CD14-positive monocyte (primary cell): Measurements from ENCODE around the gene SLIT2. TPM values are rescaled to one million over a fixed set of nuclear protein-coding genes. Genes with fewer than 3 reads are reported as not detected.

Experiments
- DNase-seq, 3 donors: peaks; one replicate each; pipeline ENCODE4 v3.0.0-alpha.2; 2011 to 2022
- H2AFZ ChIP-seq: 2 replicates; pipeline ENCODE4 v1.6.0; 2012; ENCODE audit warnings: mild to moderate bottlenecking, low read depth, low read length, inconsistent platforms; ENCODE audit not compliant: insufficient read depth, poor library complexity, severe bottlenecking
- H3K27ac ChIP-seq, 2 donors: 1 replicate in 1 of 2; 2 replicates in 1 of 2; pipeline ENCODE4 v1.5.1; 2012 to 2013; ENCODE audit warnings: low read length in 2 of 2, control low read depth in 1 of 2, inconsistent platforms in 1 of 2, low read depth in 1 of 2, mild to moderate bottlenecking in 1 of 2
- H3K27me3 ChIP-seq, 2 donors: one replicate each; pipeline versions ENCODE4 v1.6.0 to v1.6.1; 2011 to 2013; ENCODE audit warnings: low read length in 2 of 2; ENCODE audit not compliant: control insufficient read depth in 2 of 2, insufficient read depth in 2 of 2
- H3K36me3 ChIP-seq, 2 donors: replicated peaks in 1 of 2; 1 replicate in 1 of 2; 2 replicates in 1 of 2; pipeline versions ENCODE4 v1.5.1 to v1.6.1; 2012 to 2013; ENCODE audit warnings: low read length in 2 of 2, control low read depth in 1 of 2, inconsistent platforms in 1 of 2, mild to moderate bottlenecking in 1 of 2; ENCODE audit not compliant: insufficient read depth in 2 of 2, control insufficient read depth in 1 of 2
- H3K4me1 ChIP-seq, 2 donors: 1 replicate in 1 of 2; 2 replicates in 1 of 2; pipeline versions ENCODE4 v1.5.1 to v1.6.1; 2012 to 2013; ENCODE audit warnings: low read length in 2 of 2, control low read depth in 1 of 2, inconsistent platforms in 1 of 2, mild to moderate bottlenecking in 1 of 2, moderate library complexity in 1 of 2; ENCODE audit not compliant: insufficient read depth in 2 of 2, control insufficient read depth in 1 of 2
- H3K4me2 ChIP-seq: replicated peaks from 2 replicates; pipeline ENCODE3; 2012; ENCODE audit warnings: low read length, moderate library complexity, mild to moderate bottlenecking; ENCODE audit not compliant: poor library complexity, severe bottlenecking; ENCODE audit errors: extremely low read depth
- H3K4me3 ChIP-seq, 3 experiments: fragments of 200-600 bp in 1 of 3; sonication (generic) in 1 of 3; replicated peaks in 1 of 3; 1 replicate in 2 of 3; 2 replicates in 1 of 3; pipeline ENCODE4 v1.5.1; 2011 to 2013; ENCODE audit warnings: low read length in 3 of 3, mild to moderate bottlenecking in 3 of 3, control low read depth in 2 of 3, low read depth in 2 of 3, inconsistent platforms in 1 of 3, moderate library complexity in 1 of 3
- H3K79me2 ChIP-seq: 2 replicates; pipeline ENCODE4 v1.6.0; 2012; ENCODE audit warnings: mild to moderate bottlenecking, control low read depth, inconsistent platforms, low read length, moderate library complexity; ENCODE audit not compliant: insufficient read depth
- H3K9ac ChIP-seq: 2 replicates; pipeline ENCODE4 v1.6.0; 2017; ENCODE audit warnings: low read length, mild to moderate bottlenecking; ENCODE audit not compliant: insufficient read depth, poor library complexity, severe bottlenecking
- H3K9me3 ChIP-seq, 2 donors: replicated peaks in 1 of 2; 1 replicate in 1 of 2; 2 replicates in 1 of 2; pipeline versions ENCODE4 v1.5.1 to v1.6.1; 2012 to 2013; ENCODE audit warnings: low read length in 2 of 2, control low read depth in 1 of 2; ENCODE audit not compliant: control insufficient read depth in 1 of 2, insufficient read depth in 1 of 2
- H4K20me1 ChIP-seq: 2 replicates; pipeline ENCODE4 v1.6.0; 2012; ENCODE audit warnings: mild to moderate bottlenecking, low read length, control low read depth, moderate library complexity; ENCODE audit not compliant: insufficient read depth
- H3K27ac Mint-ChIP-seq, 7 donors: one replicate each; pipeline ENCODE4 v1.8.0; 2020; ENCODE audit warnings: mild to moderate bottlenecking in 7 of 7, mixed read lengths in 7 of 7, moderate library complexity in 6 of 7, inconsistent platforms in 2 of 7
- H3K27me3 Mint-ChIP-seq, 3 donors: one replicate each; pipeline ENCODE4 v1.8.0; 2021 to 2022; ENCODE audit warnings: low read depth in 3 of 3, mild to moderate bottlenecking in 3 of 3, mixed read lengths in 3 of 3, moderate library complexity in 3 of 3, inconsistent platforms in 1 of 3
- H3K36me3 Mint-ChIP-seq, 2 donors: one replicate each; pipeline ENCODE4 v1.8.0; 2020; ENCODE audit warnings: mixed read lengths in 2 of 2, inconsistent platforms in 1 of 2, mild to moderate bottlenecking in 1 of 2
- H3K4me1 Mint-ChIP-seq: one replicate; pipeline ENCODE4 v1.8.0; 2020; ENCODE audit warnings: mild to moderate bottlenecking, mixed read lengths
- H3K4me3 Mint-ChIP-seq, 2 donors: one replicate each; pipeline ENCODE4 v1.8.0; 2020; ENCODE audit warnings: mild to moderate bottlenecking in 2 of 2, mixed read lengths in 2 of 2, moderate library complexity in 1 of 2
- H3K9me3 Mint-ChIP-seq, 7 donors: one replicate each; pipeline ENCODE4 v1.8.0; 2020 to 2022; ENCODE audit warnings: mixed read lengths in 7 of 7, mild to moderate bottlenecking in 6 of 7, moderate library complexity in 6 of 7, inconsistent platforms in 2 of 7
- WGBS: methylation state at CpG from one replicate; pipeline ENCODE4 v1.1.5; 2013; ENCODE audit warnings: missing lambda C conversion rate; ENCODE audit not compliant: insufficient coverage; 5-methylcytosine and 5-hydroxymethylcytosine counted together
- intact Hi-C, 2 donors: fragments of 100-400 bp; cut with micrococcal nuclease; formaldehyde crosslinking; loops; one replicate each; pipeline versions ENCODE4 v1.15.0 to v1.15.1; 2023
- polyA plus RNA-seq, 3 donors: library from polyadenylated mRNA; depleted of rRNA in 1 of 3; unstranded in 2 of 3; stranded (reverse) in 1 of 3; fragments of 300-500 nt in 2 of 3; fragments of >200 nt in 1 of 3; fragmentation: Illumina TruSeq in 2 of 3; gene quantifications; 1 replicate in 2 of 3; 2 replicates in 1 of 3; pipeline ENCODE4 v1.2.3, GENCODE V29; 2012 to 2021
- TF ChIP-seq, protein P1 (sequence below): fragments of 200-600 bp; IDR thresholded peaks from one replicate; pipeline ENCODE4 v1.8.0; 2022; ENCODE audit warnings: antibody characterized with exemption, mild to moderate bottlenecking

The SLIT2 gene
- polyA plus RNA-seq, 3 donors: 0.08 TPM; not detected in 2

- Mint-ChIP-seq H3K9me3 (peaks cover 0 to 4% (median 0%) of the 10 kb centered on the region in 7 donors), H3K36me3 (no peaks in the 10 kb centered on the region), H3K27me3 (peaks cover 0 to 1% (median 0%) of the 10 kb centered on the region in 3 donors), H3K27ac (no peak overlapping the region), H3K4me3 (no peak overlapping the region), H3K4me1 (no peaks in the 10 kb centered on the region)
- Histone ChIP-seq H3K27ac (no peak overlapping the region), H3K27me3 (no peaks in the 10 kb centered on the region), H2AFZ (no peak overlapping the region), H3K79me2 (no peaks in the 10 kb centered on the region), H3K9me3 (no peaks in the 10 kb centered on the region), H4K20me1 (no peaks in the 10 kb centered on the region), H3K4me3 (no peak overlapping the region), H3K36me3 (no peaks in the 10 kb centered on the region), H3K4me2 (no peak overlapping the region), H3K4me1 (no peaks in the 10 kb centered on the region), H3K9ac (no peak overlapping the region)
- intact Hi-C loops: no loop called here
- no peak for DNase-seq
- no CpG with 5 or more reads among the region's 1 CpG for WGBS
- TF ChIP-seq, protein P1, sequence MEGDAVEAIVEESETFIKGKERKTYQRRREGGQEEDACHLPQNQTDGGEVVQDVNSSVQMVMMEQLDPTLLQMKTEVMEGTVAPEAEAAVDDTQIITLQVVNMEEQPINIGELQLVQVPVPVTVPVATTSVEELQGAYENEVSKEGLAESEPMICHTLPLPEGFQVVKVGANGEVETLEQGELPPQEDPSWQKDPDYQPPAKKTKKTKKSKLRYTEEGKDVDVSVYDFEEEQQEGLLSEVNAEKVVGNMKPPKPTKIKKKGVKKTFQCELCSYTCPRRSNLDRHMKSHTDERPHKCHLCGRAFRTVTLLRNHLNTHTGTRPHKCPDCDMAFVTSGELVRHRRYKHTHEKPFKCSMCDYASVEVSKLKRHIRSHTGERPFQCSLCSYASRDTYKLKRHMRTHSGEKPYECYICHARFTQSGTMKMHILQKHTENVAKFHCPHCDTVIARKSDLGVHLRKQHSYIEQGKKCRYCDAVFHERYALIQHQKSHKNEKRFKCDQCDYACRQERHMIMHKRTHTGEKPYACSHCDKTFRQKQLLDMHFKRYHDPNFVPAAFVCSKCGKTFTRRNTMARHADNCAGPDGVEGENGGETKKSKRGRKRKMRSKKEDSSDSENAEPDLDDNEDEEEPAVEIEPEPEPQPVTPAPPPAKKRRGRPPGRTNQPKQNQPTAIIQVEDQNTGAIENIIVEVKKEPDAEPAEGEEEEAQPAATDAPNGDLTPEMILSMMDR: no peak
Measured at GRCh38 chr4:20217521-20217920, 34.2 kb upstream of the SLIT2 start.

GRCh38 chr4:20217951-20218350, 33.8 kb upstream of the SLIT2 start:
- H3K27ac Mint-ChIP-seq: no peak overlapping the region
- H3K4me3 Mint-ChIP-seq: no peak overlapping the region
- no CpG with 5 or more reads among the region's 1 CpG for WGBS
- Histone ChIP-seq H3K27me3 (no peaks in the 10 kb centered on the region), H4K20me1 (no peaks in the 10 kb centered on the region), H3K4me2 (no peak overlapping the region), H3K9ac (no peak overlapping the region), H3K9me3 (no peaks in the 10 kb centered on the region), H3K79me2 (no peaks in the 10 kb centered on the region), H3K27ac (no peak overlapping the region), H3K4me3 (no peak overlapping the region), H3K4me1 (no peaks in the 10 kb centered on the region), H3K36me3 (no peaks in the 10 kb centered on the region), H2AFZ (no peak overlapping the region)
- H3K4me1 Mint-ChIP-seq: no peaks in the 10 kb centered on the region
- peaks cover 0 to 4% (median 0%) of the 10 kb centered on the region in 7 donors for H3K9me3 Mint-ChIP-seq
- peaks cover 0 to 1% (median 0%) of the 10 kb centered on the region in 3 donors for H3K27me3 Mint-ChIP-seq
- intact Hi-C loops: no loop called here
- no peak for DNase-seq
- TF ChIP-seq, protein P1: no peak
- H3K36me3 Mint-ChIP-seq: no peaks in the 10 kb centered on the region
